OCI-LY3 (cell line): ENCODE results near the gene BEST1.

ENCODE experiments used
- H2AFZ ChIP-seq: fragments of 200-600, 300-600 bp; shearing (Covaris generic); 2 replicates; pipeline ENCODE4 v1.6.0; 2014; ENCODE audit warnings: antibody characterized with exemption, low read depth, low read length
- H3K27ac ChIP-seq: fragments of 200-600, 300-600 bp; sonication (generic); 2 replicates; pipeline ENCODE4 v1.5.1; 2014; ENCODE audit warnings: mild to moderate bottlenecking, low read length, moderate library complexity, mixed read lengths
- H3K27me3 ChIP-seq: fragments of 200-600, 300-600 bp; sonication (generic); 2 replicates; pipeline ENCODE4 v1.6.1; 2014; ENCODE audit warnings: low read depth, low read length, mixed read lengths
- H3K36me3 ChIP-seq: fragments of 200-600, 300-600 bp; sonication (generic); replicated peaks from 2 replicates; pipeline ENCODE3; 2014; ENCODE audit warnings: low read depth, low read length, mixed read lengths
- H3K4me1 ChIP-seq: fragments of 300-600, 200-600 bp; sonication (generic); 2 replicates; pipeline ENCODE4 v1.6.1; 2014; ENCODE audit warnings: low read length, mixed read lengths
- H3K4me2 ChIP-seq: fragments of 200-600, 300-600 bp; sonication (generic); 2 replicates; pipeline ENCODE4 v1.6.1; 2014; ENCODE audit warnings: low read length, mixed read lengths
- H3K4me3 ChIP-seq: fragments of 300-600, 200-600 bp; sonication (generic); 2 replicates; pipeline ENCODE4 v1.5.1; 2014; ENCODE audit warnings: antibody characterized with exemption, mild to moderate bottlenecking, low read length, moderate library complexity
- H3K79me2 ChIP-seq: fragments of 300-600, 200-600 bp; shearing (Covaris generic); 2 replicates; pipeline ENCODE4 v1.6.1; 2014; ENCODE audit warnings: mild to moderate bottlenecking, low read length, mixed read lengths
- H3K9ac ChIP-seq: fragments of 300-600, 200-600 bp; shearing (Covaris generic); 2 replicates; pipeline ENCODE4 v1.6.0; 2014; ENCODE audit warnings: mild to moderate bottlenecking, low read length, moderate library complexity
- H3K9me3 ChIP-seq: fragments of 200-600, 300-600 bp; shearing (Covaris generic); 2 replicates; pipeline ENCODE4 v1.6.1; 2014; ENCODE audit warnings: low read length, mixed read lengths; ENCODE audit not compliant: insufficient read depth
- H4K20me1 ChIP-seq: fragments of 200-600, 300-600 bp; sonication (generic); 2 replicates; pipeline ENCODE4 v1.6.1; 2016; ENCODE audit warnings: low read length, mixed read lengths; ENCODE audit not compliant: insufficient read depth
- EZH2phosphoT487 ChIP-seq: fragments of 200-600 bp; shearing (Covaris generic); IDR thresholded peaks from 2 replicates; pipeline ENCODE4 v1.6.1; 2018; ENCODE audit warnings: antibody characterized with exemption, mixed run types, low read depth
- TF ChIP-seq, protein P1 (sequence below): fragments of 200-600, 300-600 bp; sonication (generic); IDR thresholded peaks from 2 replicates; pipeline ENCODE4 v1.5.1; 2014; ENCODE audit warnings: antibody characterized with exemption, low read length, low read depth

The BEST1 gene

DNA sequence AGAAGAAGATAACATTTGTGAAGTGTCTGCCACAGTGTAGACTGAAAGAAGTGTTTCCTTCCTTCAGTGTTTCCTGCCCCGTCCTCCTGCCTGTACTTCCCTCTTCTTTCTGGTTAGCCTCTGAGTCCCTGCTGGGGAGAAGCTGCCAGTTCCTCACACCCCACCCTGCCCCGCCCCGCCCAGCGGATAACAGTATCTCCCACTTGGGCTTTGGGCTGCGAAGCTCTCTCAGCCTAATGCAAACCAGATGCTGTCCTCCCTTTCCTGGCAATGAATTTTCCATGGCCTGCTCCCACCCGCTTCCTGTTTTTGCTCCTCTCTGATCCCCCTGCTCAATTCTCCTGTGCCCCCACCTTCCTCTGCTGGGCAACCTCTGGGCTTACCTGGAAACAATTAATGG is 27.6 kb upstream of the BEST1 start:
- Histone ChIP-seq H4K20me1 (no peaks in the 10 kb centered on the region), H3K79me2 (no peaks in the 10 kb centered on the region), H3K4me2 (no peak overlapping the region), H3K27ac (no peak overlapping the region), H3K4me1 (no peaks in the 10 kb centered on the region), H3K9me3 (no peaks in the 10 kb centered on the region), H3K4me3 (no peak overlapping the region), H3K27me3 (peaks cover 13% of the 10 kb centered on the region; the same call in 1 of the 2 replicates), H3K9ac (no peak overlapping the region), H2AFZ (no peak overlapping the region), H3K36me3 (no peaks in the 10 kb centered on the region)
- TF ChIP-seq, protein P1, sequence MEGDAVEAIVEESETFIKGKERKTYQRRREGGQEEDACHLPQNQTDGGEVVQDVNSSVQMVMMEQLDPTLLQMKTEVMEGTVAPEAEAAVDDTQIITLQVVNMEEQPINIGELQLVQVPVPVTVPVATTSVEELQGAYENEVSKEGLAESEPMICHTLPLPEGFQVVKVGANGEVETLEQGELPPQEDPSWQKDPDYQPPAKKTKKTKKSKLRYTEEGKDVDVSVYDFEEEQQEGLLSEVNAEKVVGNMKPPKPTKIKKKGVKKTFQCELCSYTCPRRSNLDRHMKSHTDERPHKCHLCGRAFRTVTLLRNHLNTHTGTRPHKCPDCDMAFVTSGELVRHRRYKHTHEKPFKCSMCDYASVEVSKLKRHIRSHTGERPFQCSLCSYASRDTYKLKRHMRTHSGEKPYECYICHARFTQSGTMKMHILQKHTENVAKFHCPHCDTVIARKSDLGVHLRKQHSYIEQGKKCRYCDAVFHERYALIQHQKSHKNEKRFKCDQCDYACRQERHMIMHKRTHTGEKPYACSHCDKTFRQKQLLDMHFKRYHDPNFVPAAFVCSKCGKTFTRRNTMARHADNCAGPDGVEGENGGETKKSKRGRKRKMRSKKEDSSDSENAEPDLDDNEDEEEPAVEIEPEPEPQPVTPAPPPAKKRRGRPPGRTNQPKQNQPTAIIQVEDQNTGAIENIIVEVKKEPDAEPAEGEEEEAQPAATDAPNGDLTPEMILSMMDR, result no peak
- TF ChIP-seq EZH2phosphoT487, result no peak

DNA sequence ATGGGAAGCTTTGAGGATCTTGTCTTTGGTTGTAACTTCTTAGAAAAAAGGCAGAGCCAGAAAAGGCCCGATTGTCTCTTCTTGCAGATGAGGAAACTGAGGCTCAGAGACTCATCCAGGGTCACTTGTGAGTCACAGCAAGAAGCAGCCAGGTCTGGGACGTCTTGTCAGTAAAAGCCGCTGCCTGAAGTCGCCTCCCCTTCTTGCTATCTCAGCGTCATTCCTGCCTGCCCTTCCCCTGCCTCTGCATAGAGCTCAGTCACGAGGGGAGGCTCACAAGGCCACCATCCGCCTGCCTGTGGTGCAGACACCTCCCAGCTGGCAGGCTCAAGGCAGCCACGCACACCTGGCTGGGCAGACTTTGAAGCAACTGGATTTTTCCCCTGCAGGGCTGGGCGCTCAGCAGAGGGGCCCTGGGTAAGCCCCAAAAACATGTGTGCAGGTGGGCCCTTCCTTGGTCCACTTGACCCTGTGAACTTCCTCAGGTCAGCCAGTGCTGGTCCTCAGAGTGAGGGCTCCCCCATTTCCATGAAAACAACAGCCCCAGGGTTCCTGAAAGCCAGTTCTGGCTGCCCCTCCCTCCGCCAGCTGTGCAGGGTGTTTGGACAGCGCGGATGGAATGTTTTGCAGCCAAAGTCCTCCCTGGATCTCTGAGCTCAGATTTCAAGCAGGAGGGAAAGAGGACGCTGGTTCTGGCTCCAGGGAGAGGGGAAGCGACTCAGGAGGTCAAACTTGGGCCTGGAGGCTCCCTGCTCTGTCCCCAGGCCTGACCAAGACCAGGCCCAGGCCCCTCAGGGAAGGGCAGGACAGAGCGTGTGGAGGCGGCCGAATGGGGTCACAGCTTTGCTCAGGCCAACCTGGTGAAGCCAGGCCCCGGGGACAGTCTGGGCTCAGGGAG is 26.7 kb upstream of the BEST1 start:
- no peaks in the 10 kb centered on the region for H3K79me2 ChIP-seq
- no peak overlapping the region for H2AFZ ChIP-seq
- no peak overlapping the region for H3K4me2 ChIP-seq
- no peak overlapping the region for H3K9ac ChIP-seq
- H3K36me3 ChIP-seq, result no peaks in the 10 kb centered on the region
- H3K9me3 ChIP-seq, result no peaks in the 10 kb centered on the region
- no peak overlapping the region for H3K27ac ChIP-seq
- H4K20me1 ChIP-seq, result no peaks in the 10 kb centered on the region
- no peak overlapping the region for H3K4me3 ChIP-seq
- peaks cover 13% of the 10 kb centered on the region; the same call in 1 of the 2 replicates for H3K27me3 ChIP-seq
- TF ChIP-seq, protein P1, result no peak
- no peak for TF ChIP-seq EZH2phosphoT487
- H3K4me1 ChIP-seq, result no peaks in the 10 kb centered on the region

DNA sequence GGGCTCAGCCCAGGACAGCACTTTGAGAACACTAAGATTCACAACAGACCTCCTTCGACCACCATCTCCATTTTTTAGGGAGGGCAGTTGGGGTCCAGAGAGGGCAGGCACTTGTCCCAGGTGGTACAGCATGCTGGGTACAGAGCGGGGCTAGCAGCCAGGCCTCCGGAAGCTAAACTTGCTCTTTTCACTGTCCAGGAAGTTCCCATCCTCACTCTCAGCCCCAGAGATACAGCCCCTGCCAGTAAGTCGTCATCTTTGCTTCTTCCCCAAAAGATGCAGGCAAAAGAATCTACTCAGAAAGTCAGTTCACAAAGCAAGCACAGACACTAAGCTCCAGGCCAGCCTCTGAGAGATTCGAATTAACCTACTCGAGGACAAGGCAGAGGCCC is 26.1 kb upstream of the BEST1 start:
- Histone ChIP-seq H3K4me3 (no peak overlapping the region), H3K9me3 (no peaks in the 10 kb centered on the region), H3K36me3 (no peaks in the 10 kb centered on the region), H4K20me1 (no peaks in the 10 kb centered on the region), H3K27ac (no peak overlapping the region), H3K4me1 (no peaks in the 10 kb centered on the region), H3K79me2 (no peaks in the 10 kb centered on the region), H3K27me3 (peaks cover 10% of the 10 kb centered on the region; the same call in 1 of the 2 replicates), H3K9ac (no peak overlapping the region), H3K4me2 (no peak overlapping the region), H2AFZ (no peak overlapping the region)
- TF ChIP-seq, protein P1, result no peak
- TF ChIP-seq EZH2phosphoT487, result no peak

DNA sequence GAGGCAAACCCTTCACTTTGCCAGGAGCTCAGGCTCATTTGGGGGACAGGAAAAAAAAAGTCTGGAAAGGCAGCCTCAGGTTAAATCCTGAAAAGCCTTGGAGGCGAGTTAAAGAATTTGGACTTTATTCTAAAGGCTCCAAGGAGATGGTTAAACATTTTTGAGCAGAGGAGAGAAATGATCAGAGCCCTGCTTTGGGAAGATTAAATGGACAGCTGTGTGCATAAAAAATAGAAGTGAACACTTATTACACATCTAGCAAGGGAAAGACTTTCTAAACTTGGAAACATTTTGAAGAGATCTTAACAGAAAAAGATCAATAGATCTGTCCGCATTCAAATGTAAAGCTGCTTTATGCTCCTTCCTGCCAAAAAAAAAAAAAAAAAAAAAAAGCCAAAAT is 24.4 kb upstream of the BEST1 start:
- Histone ChIP-seq H3K27me3 (no peaks in the 10 kb centered on the region), H3K9ac (no peak overlapping the region), H3K4me2 (no peak overlapping the region), H3K4me3 (no peak overlapping the region), H3K4me1 (no peaks in the 10 kb centered on the region), H3K27ac (no peak overlapping the region), H4K20me1 (no peaks in the 10 kb centered on the region), H3K79me2 (no peaks in the 10 kb centered on the region), H3K9me3 (no peaks in the 10 kb centered on the region), H3K36me3 (no peaks in the 10 kb centered on the region), H2AFZ (no peak overlapping the region)
- TF ChIP-seq, protein P1, result no peak
- TF ChIP-seq EZH2phosphoT487, result no peak
